DMS 273 (cell line): Measurements from ENCODE around the gene APBA1.

Source experiments
- DNase-seq: peaks from one replicate; lab custom pipeline; 2025; ENCODE audit not compliant: unreplicated experiment; lab: John Stamatoyannopoulos, UW

The APBA1 gene

GRCh38 chr9:69535286-69535832 lies 136.8 kb downstream of the APBA1 start:
- no peak for DNase-seq

GRCh38 chr9:69532396-69532795 lies 139.8 kb downstream of the APBA1 start:
- DNase-seq: peak; percentile 89

GRCh38 chr9:69527454-69527853 lies 144.7 kb downstream of the APBA1 start:
- DNase-seq: no peak

GRCh38 chr9:69526699-69527098 lies 145.5 kb downstream of the APBA1 start:
- DNase-seq: no peak

- no peak for DNase-seq
Measured at GRCh38 chr9:69519470-69520240, 152.5 kb downstream of the APBA1 start.

- no peak for DNase-seq
Measured at GRCh38 chr9:69516353-69517322, 155.5 kb downstream of the APBA1 start.

- no peak for DNase-seq
Measured at GRCh38 chr9:69515810-69516209, 156.4 kb downstream of the APBA1 start.

- DNase-seq: peak; percentile 20
Measured at GRCh38 chr9:69513141-69513820, 158.9 kb downstream of the APBA1 start.

- DNase-seq: no peak
Measured at GRCh38 chr9:69504058-69504457, 168.1 kb downstream of the APBA1 start.

- no peak for DNase-seq
Measured at GRCh38 chr9:69502671-69503301, 169.4 kb downstream of the APBA1 start.

GRCh38 chr9:69500896-69501295 lies 171.3 kb downstream of the APBA1 start:
- no peak for DNase-seq

- DNase-seq: no peak
Measured at GRCh38 chr9:69499959-69500358, 172.2 kb downstream of the APBA1 start.

GRCh38 chr9:69499407-69499806 lies 172.8 kb downstream of the APBA1 start:
- no peak for DNase-seq

GRCh38 chr9:69498470-69498869 lies 173.7 kb downstream of the APBA1 start:
- no peak for DNase-seq

GRCh38 chr9:69497816-69498215 lies 174.4 kb downstream of the APBA1 start:
- DNase-seq: no peak

- no peak for DNase-seq
Measured at GRCh38 chr9:69496846-69497450, 175.2 kb downstream of the APBA1 start.

GRCh38 chr9:69495296-69495695 lies 176.9 kb downstream of the APBA1 start:
- no peak for DNase-seq

GRCh38 chr9:69494763-69495162 lies 177.4 kb downstream of the APBA1 start:
- DNase-seq: no peak

GRCh38 chr9:69494208-69494607 lies 178.0 kb downstream of the APBA1 start:
- DNase-seq: no peak

- DNase-seq: no peak
Measured at GRCh38 chr9:69486498-69486897, 185.7 kb downstream of the APBA1 start.
